Right lobe of liver (tissue), 6 donors: Measurements from ENCODE around the gene NCAPG. TPM values are rescaled to one million over a fixed set of nuclear protein-coding genes. Genes with fewer than 3 reads are reported as not detected.

ENCODE experiments used
- ATAC-seq, 4 donors: fragments of 200-7000 bp; cut with Tn5 transposase; one replicate each; pipeline ENCODE4 v1.9.1; 2020; ENCODE audit warnings: mild to moderate bottlenecking in 4 of 4, moderate library complexity in 4 of 4
- DNase-seq, 3 donors: peaks; one replicate each; pipeline ENCODE4 v3.0.0-alpha.2; 2020
- H3K27ac ChIP-seq, 3 donors: fragments of 200-600 bp; one replicate each; pipeline ENCODE4 v1.8.0; 2022
- H3K27me3 ChIP-seq, 2 donors: fragments of 200-600 bp; one replicate each; pipeline ENCODE4 v1.8.0; 2022
- H3K36me3 ChIP-seq, 4 donors: fragments of 200-600 bp; sonication (generic) in 1 of 4; one replicate each; pipeline versions ENCODE4 v1.5.1 to v1.8.0; 2017 to 2022; ENCODE audit warnings: control low read depth in 1 of 4
- H3K4me1 ChIP-seq, 4 donors: fragments of 200-600 bp; sonication (generic) in 1 of 4; one replicate each; pipeline versions ENCODE4 v1.5.1 to v1.8.0; 2017 to 2022; ENCODE audit warnings: control low read depth in 1 of 4
- H3K4me3 ChIP-seq, 3 donors: fragments of 200-600 bp; one replicate each; pipeline ENCODE4 v1.8.0; 2022
- H3K9me3 ChIP-seq, 4 donors: fragments of 200-600 bp; sonication (generic) in 1 of 4; one replicate each; pipeline versions ENCODE4 v1.5.1 to v1.8.0; 2017 to 2022; ENCODE audit warnings: control low read depth in 1 of 4
- POLR2A ChIP-seq: fragments of 450-650 bp; IDR thresholded peaks from one replicate; pipeline ENCODE4 v1.6.1; 2017; ENCODE audit warnings: antibody characterized with exemption, mild to moderate bottlenecking
- WGBS: methylation state at CpG from one replicate; pipeline ENCODE4 v1.1.6; 2018; ENCODE audit warnings: low coverage, low lambda C conversion rate; ENCODE audit not compliant: insufficient coverage; ENCODE audit errors: missing lambda C conversion rate; 5-methylcytosine and 5-hydroxymethylcytosine counted together
- intact Hi-C, 2 donors: fragments of 100-400 bp; cut with DNase I; formaldehyde crosslinking; loops; one replicate each; pipeline versions ENCODE4 v1.11.2 to v1.14.1; 2022
- total RNA-seq, 6 experiments: library from RNA; depleted of rRNA in 2 of 6; stranded (reverse); fragments of >200 nt in 2 of 6; fragmentation: NEBNext Ultra II Directional in 3 of 6; extraction: Animal tissue kit (Norgen Biotek cat#: 25700) in 3 of 6; gene quantifications; one replicate each; pipeline versions ENCODE4 v1.1.0 to v1.2.4, GENCODE V29; 2016 to 2023
- TF ChIP-seq, protein P1 (sequence below), 4 donors: fragments of 200-600 bp in 3 of 4; fragments of 450-650 bp in 1 of 4; IDR thresholded peaks; one replicate each; pipeline versions ENCODE4 v1.5.1 to v1.8.0; 2016 to 2022; ENCODE audit warnings: antibody characterized with exemption in 4 of 4, mild to moderate bottlenecking in 2 of 4
- donor health status: DM: no; HTN: yes; CAD: no.
- donor health status: DM: no; HTN: no; CAD: no.
- donor health status: DM: no; HTN: no; CAD: no.
- donor health status: DM: no; HTN: yes; CAD: no.
- donor health status: DM: no; HTN: yes; CAD: no.

NCAPG gene
- total RNA-seq, 6 experiments from 2014 or later, result 0.44 to 2.5 (median 1.3) TPM; not detected in 1

- ATAC-seq (no peak), DNase-seq (no peak)
- Histone ChIP-seq H3K36me3 (no peaks in the 10 kb centered on the region), H3K4me3 (no peak overlapping the region), H3K27ac (no peak overlapping the region), H3K27me3 (no peaks in the 10 kb centered on the region), H3K9me3 (no peaks in the 10 kb centered on the region), H3K4me1 (no peaks in the 10 kb centered on the region)
- intact Hi-C loops, result no loop called here
- TF ChIP-seq, protein P1, sequence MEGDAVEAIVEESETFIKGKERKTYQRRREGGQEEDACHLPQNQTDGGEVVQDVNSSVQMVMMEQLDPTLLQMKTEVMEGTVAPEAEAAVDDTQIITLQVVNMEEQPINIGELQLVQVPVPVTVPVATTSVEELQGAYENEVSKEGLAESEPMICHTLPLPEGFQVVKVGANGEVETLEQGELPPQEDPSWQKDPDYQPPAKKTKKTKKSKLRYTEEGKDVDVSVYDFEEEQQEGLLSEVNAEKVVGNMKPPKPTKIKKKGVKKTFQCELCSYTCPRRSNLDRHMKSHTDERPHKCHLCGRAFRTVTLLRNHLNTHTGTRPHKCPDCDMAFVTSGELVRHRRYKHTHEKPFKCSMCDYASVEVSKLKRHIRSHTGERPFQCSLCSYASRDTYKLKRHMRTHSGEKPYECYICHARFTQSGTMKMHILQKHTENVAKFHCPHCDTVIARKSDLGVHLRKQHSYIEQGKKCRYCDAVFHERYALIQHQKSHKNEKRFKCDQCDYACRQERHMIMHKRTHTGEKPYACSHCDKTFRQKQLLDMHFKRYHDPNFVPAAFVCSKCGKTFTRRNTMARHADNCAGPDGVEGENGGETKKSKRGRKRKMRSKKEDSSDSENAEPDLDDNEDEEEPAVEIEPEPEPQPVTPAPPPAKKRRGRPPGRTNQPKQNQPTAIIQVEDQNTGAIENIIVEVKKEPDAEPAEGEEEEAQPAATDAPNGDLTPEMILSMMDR (IDR thresholded peaks at IDR 0.05), result no peak
- TF ChIP-seq POLR2A, result no peak
- WGBS, result 96% methylated on average over 4 of the region's 4 CpGs
Observed at GRCh38 chr4:17876943-17877342, 66.2 kb downstream of the NCAPG start.

DNA sequence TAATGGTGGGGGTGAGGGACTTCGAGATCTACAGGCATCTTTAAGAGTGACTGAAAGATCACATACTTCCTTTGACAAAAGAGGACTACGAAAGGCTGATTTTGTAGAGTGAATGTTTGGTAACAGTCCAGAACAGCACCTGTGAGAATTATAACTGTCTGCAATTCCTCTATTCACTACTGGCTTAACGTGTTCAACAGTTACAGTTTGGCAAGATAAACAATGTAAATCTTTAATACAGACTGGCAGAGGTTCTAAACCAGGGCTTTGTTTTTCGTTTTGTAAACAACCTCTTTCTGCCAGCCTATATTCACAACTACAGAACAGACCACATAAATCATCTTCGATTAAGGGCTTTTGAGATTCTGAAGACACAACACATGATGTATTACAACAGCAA, 66.9 kb downstream of the NCAPG start:
- H3K27ac ChIP-seq, result no peak overlapping the region
- no peak for TF ChIP-seq POLR2A
- TF ChIP-seq, protein P1 (IDR thresholded peaks at IDR 0.05), result no peak
- H3K36me3 ChIP-seq, result no peaks in the 10 kb centered on the region
- H3K9me3 ChIP-seq, result no peaks in the 10 kb centered on the region
- ATAC-seq (no peak), DNase-seq (no peak)
- H3K4me3 ChIP-seq, result no peak overlapping the region
- intact Hi-C loops, result no loop called here
- H3K27me3 ChIP-seq, result no peaks in the 10 kb centered on the region
- WGBS, result 93% methylated on average over 5 of the region's 5 CpGs
- no peaks in the 10 kb centered on the region for H3K4me1 ChIP-seq

GRCh38 chr4:17884063-17884462, 73.3 kb downstream of the NCAPG start:
- TF ChIP-seq POLR2A, result no peak
- TF ChIP-seq, protein P1 (IDR thresholded peaks at IDR 0.05), result no peak
- H3K27ac ChIP-seq, result no peak overlapping the region
- ATAC-seq (no peak), DNase-seq (no peak)
- no peaks in the 10 kb centered on the region for H3K9me3 ChIP-seq
- H3K4me1 ChIP-seq, result no peaks in the 10 kb centered on the region
- intact Hi-C loops, result no loop called here
- H3K27me3 ChIP-seq, result no peaks in the 10 kb centered on the region
- H3K36me3 ChIP-seq, result peaks cover 0 to 6% (median 0%) of the 10 kb centered on the region in 4 donors
- H3K4me3 ChIP-seq, result no peak overlapping the region
- 100% methylated on average over 2 of the region's 2 CpGs for WGBS

DNA sequence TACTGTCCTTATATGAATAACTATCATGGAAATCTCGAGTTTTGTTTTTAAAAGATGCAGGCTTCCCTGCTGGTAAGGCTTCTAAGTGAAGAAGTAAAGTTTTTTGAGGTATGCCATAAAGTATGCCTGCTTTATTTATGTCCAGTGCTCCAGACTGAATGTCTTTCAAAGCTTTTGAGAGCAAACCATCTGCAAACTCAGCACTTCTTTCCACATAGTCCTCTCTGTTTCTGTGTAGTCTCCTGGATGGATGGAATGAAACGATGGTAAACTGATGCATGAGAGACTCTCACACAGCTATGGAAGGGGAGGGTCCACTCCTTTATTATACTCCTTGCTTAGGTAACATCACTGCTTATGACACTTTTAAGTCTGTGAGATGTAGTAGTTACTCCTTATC, 73.7 kb downstream of the NCAPG start:
- TF ChIP-seq POLR2A, result no peak
- TF ChIP-seq, protein P1 (IDR thresholded peaks at IDR 0.05), result no peak
- ATAC-seq, result no peak

GRCh38 chr4:17889692-17890091, 78.9 kb downstream of the NCAPG start:
- ATAC-seq (no peak), DNase-seq (no peak)
- H3K9me3 ChIP-seq, result no peaks in the 10 kb centered on the region
- no peak overlapping the region for H3K4me3 ChIP-seq
- intact Hi-C loops, result no loop called here
- H3K27me3 ChIP-seq, result no peaks in the 10 kb centered on the region
- TF ChIP-seq, protein P1 (IDR thresholded peaks at IDR 0.05), result no peak
- TF ChIP-seq POLR2A, result no peak
- H3K27ac ChIP-seq, result no peak overlapping the region
- 89% methylated on average over 1 of the region's 1 CpG for WGBS
- no peaks in the 10 kb centered on the region for H3K4me1 ChIP-seq
- H3K36me3 ChIP-seq, result peaks cover 0 to 2% (median 0%) of the 10 kb centered on the region in 4 donors

More for the DNA sequence above, 73.7 kb downstream of the NCAPG start:
- H3K27ac ChIP-seq, result no peak overlapping the region
- WGBS, result 92% methylated on average over 1 of the region's 2 CpGs
- H3K27me3 ChIP-seq, result no peaks in the 10 kb centered on the region
- H3K36me3 ChIP-seq, result peaks cover 0 to 6% (median 0%) of the 10 kb centered on the region in 4 donors
- intact Hi-C loops, result no loop called here
- no peaks in the 10 kb centered on the region for H3K9me3 ChIP-seq
- H3K4me1 ChIP-seq, result no peaks in the 10 kb centered on the region
- H3K4me3 ChIP-seq, result no peak overlapping the region
- DNase-seq, result no peak
